Transverse colon (tissue), 3 donors: ENCODE data around the gene SNX11.

Experiments used
- CTCF ChIP-seq, 5 experiments: fragments of 200-600 bp in 3 of 5; fragments of 450-650 bp in 2 of 5; sonication (generic) in 3 of 5; IDR thresholded peaks; 1 replicate in 2 of 5; 2 replicates in 3 of 5; pipeline ENCODE4 v1.5.1; 2016 to 2017; ENCODE audit warnings: antibody characterized with exemption in 5 of 5, inconsistent platforms in 3 of 5, mild to moderate bottlenecking in 2 of 5, moderate library complexity in 1 of 5
- POLR2A ChIP-seq: fragments of 450-650 bp; IDR thresholded peaks from one replicate; pipeline ENCODE4 v1.6.1; 2016; ENCODE audit warnings: antibody characterized with exemption, mild to moderate bottlenecking, moderate library complexity

GRCh38 chr17:48074322-48075081 is 33.1 kb upstream of the SNX11 start:
- TF ChIP-seq CTCF (IDR thresholded peaks at IDR 0.05), result peak; percentile 72 to 91 (median 79)
- no peak for TF ChIP-seq POLR2A
